ENCODE measurements around the gene CRCP. TPM values are rescaled to one million over a fixed set of nuclear protein-coding genes. Genes with fewer than 3 reads are reported as not detected.

The CRCP gene
- total and polyA plus RNA-seq, 2 of the 13 experiments (the other 11 are each of a cell fraction or from before 2014, with no cell fraction given): 22.7 to 31.0 TPM

DNA sequence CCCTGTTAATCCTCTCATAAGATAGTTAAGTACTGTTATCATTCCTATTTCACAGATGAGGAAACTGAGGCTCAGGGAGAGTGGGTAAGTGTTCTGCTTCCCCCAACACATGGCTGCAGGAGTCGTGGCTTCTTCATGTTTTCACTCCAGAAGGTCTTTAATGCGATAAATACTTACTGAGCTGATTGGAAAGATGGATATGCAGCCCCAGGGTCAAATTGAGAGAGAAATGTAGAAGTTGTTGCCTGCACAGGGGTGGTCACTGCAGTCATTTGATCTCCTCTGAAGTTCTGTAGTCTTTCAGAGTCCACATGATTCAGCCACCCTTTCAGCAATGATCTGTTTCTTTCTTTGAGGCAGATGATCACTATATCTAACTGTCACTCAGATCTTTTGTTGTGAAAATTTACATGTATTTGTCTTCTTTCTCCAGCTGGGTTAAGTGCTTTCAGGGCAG lies 29.3 kb downstream of the CRCP start (continued):
- TF ChIP-seq, protein P1, sequence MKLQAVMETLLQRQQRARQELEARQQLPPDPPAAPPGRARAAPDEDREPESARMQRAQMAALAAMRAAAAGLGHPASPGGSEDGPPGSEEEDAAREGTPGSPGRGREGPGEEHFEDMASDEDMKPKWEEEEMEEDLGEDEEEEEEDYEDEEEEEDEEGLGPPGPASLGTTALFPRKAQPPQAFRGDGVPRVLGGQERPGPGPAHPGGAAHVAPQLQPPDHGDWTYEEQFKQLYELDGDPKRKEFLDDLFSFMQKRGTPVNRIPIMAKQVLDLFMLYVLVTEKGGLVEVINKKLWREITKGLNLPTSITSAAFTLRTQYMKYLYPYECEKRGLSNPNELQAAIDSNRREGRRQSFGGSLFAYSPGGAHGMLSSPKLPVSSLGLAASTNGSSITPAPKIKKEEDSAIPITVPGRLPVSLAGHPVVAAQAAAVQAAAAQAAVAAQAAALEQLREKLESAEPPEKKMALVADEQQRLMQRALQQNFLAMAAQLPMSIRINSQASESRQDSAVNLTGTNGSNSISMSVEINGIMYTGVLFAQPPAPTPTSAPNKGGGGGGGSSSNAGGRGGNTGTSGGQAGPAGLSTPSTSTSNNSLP (IDR thresholded peaks at IDR 0.05; ENCODE audit: low read depth, low read length): peak; percentile 74
- TF ChIP-seq, protein P2, sequence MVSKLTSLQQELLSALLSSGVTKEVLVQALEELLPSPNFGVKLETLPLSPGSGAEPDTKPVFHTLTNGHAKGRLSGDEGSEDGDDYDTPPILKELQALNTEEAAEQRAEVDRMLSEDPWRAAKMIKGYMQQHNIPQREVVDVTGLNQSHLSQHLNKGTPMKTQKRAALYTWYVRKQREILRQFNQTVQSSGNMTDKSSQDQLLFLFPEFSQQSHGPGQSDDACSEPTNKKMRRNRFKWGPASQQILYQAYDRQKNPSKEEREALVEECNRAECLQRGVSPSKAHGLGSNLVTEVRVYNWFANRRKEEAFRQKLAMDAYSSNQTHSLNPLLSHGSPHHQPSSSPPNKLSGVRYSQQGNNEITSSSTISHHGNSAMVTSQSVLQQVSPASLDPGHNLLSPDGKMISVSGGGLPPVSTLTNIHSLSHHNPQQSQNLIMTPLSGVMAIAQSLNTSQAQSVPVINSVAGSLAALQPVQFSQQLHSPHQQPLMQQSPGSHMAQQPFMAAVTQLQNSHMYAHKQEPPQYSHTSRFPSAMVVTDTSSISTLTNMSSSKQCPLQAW (CRISPR knock-in tag; IDR thresholded peaks at IDR 0.05): no peak
- TF ChIP-seq TBL1XR1 (IDR thresholded peaks at IDR 0.05; ENCODE audit: borderline replicate concordance, low read length, partially characterized antibody) (no peak), ZC3H13 (CRISPR knock-in tag; IDR thresholded peaks at IDR 0.05) (no peak), ZFP37 (CRISPR knock-in tag; IDR thresholded peaks at IDR 0.05; ENCODE audit: borderline replicate concordance) (no peak), ZNF724P (CRISPR knock-in tag; IDR thresholded peaks at IDR 0.05; ENCODE audit: borderline replicate concordance) (no peak), ZNF569 (CRISPR knock-in tag; IDR thresholded peaks at IDR 0.05; ENCODE audit: borderline replicate concordance) (no peak), ZNF557 (CRISPR knock-in tag; IDR thresholded peaks at IDR 0.05) (no peak), NFE2 (CRISPR knock-in tag; IDR thresholded peaks at IDR 0.05) (no peak), NR2F6 (IDR thresholded peaks at IDR 0.05) (peak; percentile 11; the same call in 1 of the 2 replicates), NR2F6 (CRISPR knock-in tag; IDR thresholded peaks at IDR 0.05) (no peak), SNAI1 (CRISPR knock-in tag; IDR thresholded peaks at IDR 0.05; ENCODE audit: borderline replicate concordance) (no peak), HOXA3 (CRISPR knock-in tag; IDR thresholded peaks at IDR 0.05) (no peak), MED1 (CRISPR knock-in tag; IDR thresholded peaks at IDR 0.05) (peak; percentile 59), ZNF562 (CRISPR knock-in tag; IDR thresholded peaks at IDR 0.05; ENCODE audit: borderline replicate concordance) (no peak), HNRNPLL (IDR thresholded peaks at IDR 0.05; ENCODE audit: low read depth, low read length, poor library complexity, severe bottlenecking) (no peak), SRSF4 (IDR thresholded peaks at IDR 0.05; ENCODE audit: low read depth, low read length, poor library complexity, severe bottlenecking) (no peak), KLF6 (CRISPR knock-in tag; IDR thresholded peaks at IDR 0.05) (no peak), ZSCAN30 (CRISPR knock-in tag; IDR thresholded peaks at IDR 0.05) (no peak)
- TF ChIP-seq, protein P3, sequence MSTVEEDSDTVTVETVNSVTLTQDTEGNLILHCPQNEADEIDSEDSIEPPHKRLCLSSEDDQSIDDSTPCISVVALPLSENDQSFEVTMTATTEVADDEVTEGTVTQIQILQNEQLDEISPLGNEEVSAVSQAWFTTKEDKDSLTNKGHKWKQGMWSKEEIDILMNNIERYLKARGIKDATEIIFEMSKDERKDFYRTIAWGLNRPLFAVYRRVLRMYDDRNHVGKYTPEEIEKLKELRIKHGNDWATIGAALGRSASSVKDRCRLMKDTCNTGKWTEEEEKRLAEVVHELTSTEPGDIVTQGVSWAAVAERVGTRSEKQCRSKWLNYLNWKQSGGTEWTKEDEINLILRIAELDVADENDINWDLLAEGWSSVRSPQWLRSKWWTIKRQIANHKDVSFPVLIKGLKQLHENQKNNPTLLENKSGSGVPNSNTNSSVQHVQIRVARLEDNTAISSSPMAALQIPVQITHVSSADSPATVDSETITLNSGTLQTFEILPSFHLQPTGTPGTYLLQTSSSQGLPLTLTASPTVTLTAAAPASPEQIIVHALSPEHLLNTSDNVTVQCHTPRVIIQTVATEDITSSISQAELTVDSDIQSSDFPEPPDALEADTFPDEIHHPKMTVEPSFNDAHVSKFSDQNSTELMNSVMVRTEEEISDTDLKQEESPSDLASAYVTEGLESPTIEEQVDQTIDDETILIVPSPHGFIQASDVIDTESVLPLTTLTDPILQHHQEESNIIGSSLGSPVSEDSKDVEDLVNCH (CRISPR knock-in tag; IDR thresholded peaks at IDR 0.05): no peak
- TF ChIP-seq, protein P4, sequence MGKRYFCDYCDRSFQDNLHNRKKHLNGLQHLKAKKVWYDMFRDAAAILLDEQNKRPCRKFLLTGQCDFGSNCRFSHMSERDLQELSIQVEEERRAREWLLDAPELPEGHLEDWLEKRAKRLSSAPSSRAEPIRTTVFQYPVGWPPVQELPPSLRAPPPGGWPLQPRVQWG (CRISPR knock-in tag; IDR thresholded peaks at IDR 0.05; ENCODE audit: borderline replicate concordance, low read depth): no peak
- TF ChIP-seq, protein P5, sequence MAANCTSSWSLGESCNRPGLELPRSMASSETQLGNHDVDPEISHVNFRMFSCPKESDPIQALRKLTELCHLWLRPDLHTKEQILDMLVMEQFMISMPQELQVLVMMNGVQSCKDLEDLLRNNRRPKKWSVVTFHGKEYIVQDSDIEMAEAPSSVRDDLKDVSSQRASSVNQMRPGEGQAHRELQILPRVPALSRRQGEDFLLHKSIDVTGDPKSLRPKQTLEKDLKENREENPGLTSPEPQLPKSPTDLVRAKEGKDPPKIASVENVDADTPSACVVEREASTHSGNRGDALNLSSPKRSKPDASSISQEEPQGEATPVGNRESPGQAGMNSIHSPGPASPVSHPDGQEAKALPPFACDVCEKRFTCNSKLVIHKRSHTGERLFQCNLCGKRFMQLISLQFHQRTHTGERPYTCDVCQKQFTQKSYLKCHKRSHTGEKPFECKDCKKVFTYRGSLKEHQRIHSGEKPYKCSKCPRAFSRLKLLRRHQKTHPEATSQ (CRISPR knock-in tag; IDR thresholded peaks at IDR 0.05; ENCODE audit: borderline replicate concordance): no peak
- TF ChIP-seq, protein P6, sequence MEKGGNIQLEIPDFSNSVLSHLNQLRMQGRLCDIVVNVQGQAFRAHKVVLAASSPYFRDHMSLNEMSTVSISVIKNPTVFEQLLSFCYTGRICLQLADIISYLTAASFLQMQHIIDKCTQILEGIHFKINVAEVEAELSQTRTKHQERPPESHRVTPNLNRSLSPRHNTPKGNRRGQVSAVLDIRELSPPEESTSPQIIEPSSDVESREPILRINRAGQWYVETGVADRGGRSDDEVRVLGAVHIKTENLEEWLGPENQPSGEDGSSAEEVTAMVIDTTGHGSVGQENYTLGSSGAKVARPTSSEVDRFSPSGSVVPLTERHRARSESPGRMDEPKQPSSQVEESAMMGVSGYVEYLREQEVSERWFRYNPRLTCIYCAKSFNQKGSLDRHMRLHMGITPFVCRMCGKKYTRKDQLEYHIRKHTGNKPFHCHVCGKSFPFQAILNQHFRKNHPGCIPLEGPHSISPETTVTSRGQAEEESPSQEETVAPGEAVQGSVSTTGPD (CRISPR knock-in tag; IDR thresholded peaks at IDR 0.05): no peak

Data from HepG2 (cell line).